DOHH2 (cell line): Measurements from ENCODE around the gene EEF1AKMT3.

ENCODE experiments used
- H3F3A ChIP-seq: fragments of 200-600 bp; sonication (generic), shearing (Covaris generic); 2 replicates; pipeline ENCODE4 v1.6.0; 2016; ENCODE audit warnings: antibody characterized with exemption, mild to moderate bottlenecking; ENCODE audit not compliant: control insufficient read depth, insufficient read depth
- H3K27ac ChIP-seq: fragments of 200-600 bp; sonication (generic); 2 replicates; pipeline ENCODE4 v1.5.1; 2014; ENCODE audit warnings: low read depth, mild to moderate bottlenecking, low read length, moderate library complexity
- H3K27me3 ChIP-seq: fragments of 200-600 bp; sonication (generic); 2 replicates; pipeline ENCODE4 v1.6.1; 2014; ENCODE audit warnings: mild to moderate bottlenecking, low read length, mixed read lengths; ENCODE audit not compliant: control insufficient read depth
- H3K36me3 ChIP-seq: fragments of 200-600 bp; sonication (generic); 2 replicates; pipeline ENCODE4 v1.6.1; 2014; ENCODE audit warnings: mild to moderate bottlenecking, low read length, moderate library complexity, mixed read lengths; ENCODE audit not compliant: control insufficient read depth
- H3K4me1 ChIP-seq: fragments of 200-600 bp; sonication (generic); 2 replicates; pipeline ENCODE4 v1.6.1; 2014; ENCODE audit warnings: mild to moderate bottlenecking, low read length, mixed read lengths; ENCODE audit not compliant: control insufficient read depth
- H3K4me2 ChIP-seq: fragments of 200-600 bp; sonication (generic); 2 replicates; pipeline ENCODE4 v1.6.0; 2014; ENCODE audit warnings: mild to moderate bottlenecking, low read length, moderate library complexity
- H3K4me3 ChIP-seq: fragments of 200-600 bp; sonication (generic); 2 replicates; pipeline ENCODE4 v1.5.1; 2014; ENCODE audit warnings: mild to moderate bottlenecking, low read length, mixed read lengths
- H3K79me2 ChIP-seq: fragments of 200-600 bp; sonication (generic); 2 replicates; pipeline ENCODE4 v1.6.1; 2014; ENCODE audit warnings: mild to moderate bottlenecking, low read length, mixed read lengths; ENCODE audit not compliant: control insufficient read depth
- H3K9me2 ChIP-seq: fragments of 200-600 bp; sonication (generic); replicated peaks from 2 replicates; pipeline ENCODE4 v1.6.1; 2014; ENCODE audit warnings: mild to moderate bottlenecking, low read length, mixed read lengths; ENCODE audit not compliant: control insufficient read depth
- H3K9me3 ChIP-seq: fragments of 200-600 bp; sonication (generic); 2 replicates; pipeline ENCODE4 v1.6.1; 2014; ENCODE audit warnings: antibody characterized with exemption, low read length, mixed read lengths; ENCODE audit not compliant: control insufficient read depth, insufficient read depth
- H4K20me1 ChIP-seq: fragments of 200-600 bp; sonication (generic); 2 replicates; pipeline ENCODE4 v1.6.0; 2014; ENCODE audit warnings: low read depth, mild to moderate bottlenecking, antibody characterized with exemption, low read length, moderate library complexity; ENCODE audit not compliant: control insufficient read depth, insufficient read depth
- CTCF ChIP-seq: fragments of 200-600 bp; sonication (generic); IDR thresholded peaks from one replicate; pipeline ENCODE4 v1.5.1; 2014; ENCODE audit warnings: antibody characterized with exemption, mild to moderate bottlenecking, low read depth, low read length; ENCODE audit not compliant: poor library complexity, severe bottlenecking
- EZH2phosphoT487 ChIP-seq: fragments of 200-600 bp; sonication (generic); IDR thresholded peaks from 2 replicates; pipeline ENCODE4 v1.6.1; 2017; ENCODE audit warnings: borderline replicate concordance, mild to moderate bottlenecking, antibody characterized with exemption, low read length, moderate library complexity, mixed read lengths

EEF1AKMT3 gene

GRCh38 chr12:57729321-57729844 is 43.0 kb upstream of the EEF1AKMT3 start:
- H3K4me1 ChIP-seq = peaks cover 15% of the 10 kb centered on the region
- H3K79me2 ChIP-seq = no peaks in the 10 kb centered on the region
- H3K27ac ChIP-seq = no peak overlapping the region
- H4K20me1 ChIP-seq = no peaks in the 10 kb centered on the region
- no peaks in the 10 kb centered on the region for H3K9me2 ChIP-seq
- no peak overlapping the region for H3K4me3 ChIP-seq
- TF ChIP-seq CTCF (no peak), EZH2phosphoT487 (no peak)
- no peak overlapping the region for H3K4me2 ChIP-seq
- H3K9me3 ChIP-seq = no peaks in the 10 kb centered on the region
- H3K27me3 ChIP-seq = no peaks in the 10 kb centered on the region
- H3F3A ChIP-seq = 0 out of 2 replicates have a peak, but pooled peaks cover 3% of the 10 kb centered on the region
- peaks cover 53% of the 10 kb centered on the region for H3K36me3 ChIP-seq

- H3K4me3 ChIP-seq = no peak overlapping the region
- H3K4me1 ChIP-seq = peaks cover 7% of the 10 kb centered on the region
- no peaks in the 10 kb centered on the region for H3F3A ChIP-seq
- no peak overlapping the region for H3K27ac ChIP-seq
- H3K4me2 ChIP-seq = no peak overlapping the region
- no peaks in the 10 kb centered on the region for H3K9me3 ChIP-seq
- no peaks in the 10 kb centered on the region for H3K79me2 ChIP-seq
- H3K36me3 ChIP-seq = peaks cover 56% of the 10 kb centered on the region
- TF ChIP-seq EZH2phosphoT487 = no peak
- no peak for TF ChIP-seq CTCF
- H3K9me2 ChIP-seq = no peaks in the 10 kb centered on the region
- H4K20me1 ChIP-seq = no peaks in the 10 kb centered on the region
- no peaks in the 10 kb centered on the region for H3K27me3 ChIP-seq
These were observed 41.9 kb upstream of the EEF1AKMT3 start for GRCh38 chr12:57730336-57731067.

- no peaks in the 10 kb centered on the region for H3K4me1 ChIP-seq
- no peaks in the 10 kb centered on the region for H3K9me3 ChIP-seq
- H3K4me2 ChIP-seq = no peak overlapping the region
- H3K27ac ChIP-seq = no peak overlapping the region
- no peak for TF ChIP-seq EZH2phosphoT487
- TF ChIP-seq CTCF = no peak
- H3K27me3 ChIP-seq = no peaks in the 10 kb centered on the region
- no peaks in the 10 kb centered on the region for H3K79me2 ChIP-seq
- H3K9me2 ChIP-seq = no peaks in the 10 kb centered on the region
- peaks cover 52% of the 10 kb centered on the region for H3K36me3 ChIP-seq
- H3K4me3 ChIP-seq = no peak overlapping the region
- no peaks in the 10 kb centered on the region for H4K20me1 ChIP-seq
- no peaks in the 10 kb centered on the region for H3F3A ChIP-seq
These were observed 40.9 kb upstream of the EEF1AKMT3 start for GRCh38 chr12:57731411-57732080.
